NCI-H510A treated with DMSO at 0.1 percent for 48 hours (cell line): ENCODE results near the gene EVI2A.
A peak's percentile ranks its signal among the peaks of the same experiment; 100 is the strongest.
"Not testable (repeated sequence)": the region's sequence is repeated elsewhere in the genome, so short reads cannot be mapped to it uniquely, and the experiment has no call there.

Experiments used
- DNase-seq: peaks from one replicate; lab custom pipeline; 2025; lab: John Stamatoyannopoulos, UW

Gene EVI2A

GRCh38 chr17:31321481-31321880 lies at the start of gene EVI2A:
EVI2A (minus strand) TSS chr17:31321622; CDS start chr17:31319013, 2,609 bp downstream.
- no peak for DNase-seq

GRCh38 chr17:31369266-31369665 lies 47.8 kb upstream of the EVI2A start:
- no peak for DNase-seq

- no peak for DNase-seq
Measured at GRCh38 chr17:31366088-31366487, 44.7 kb upstream of the EVI2A start.

- no peak for DNase-seq
Measured at GRCh38 chr17:31364012-31364411, 42.6 kb upstream of the EVI2A start.

- DNase-seq = peak; percentile 81
Measured at GRCh38 chr17:31357839-31358394, 36.5 kb upstream of the EVI2A start.

GRCh38 chr17:31357091-31357490 lies 35.7 kb upstream of the EVI2A start:
- DNase-seq = no peak

GRCh38 chr17:31355935-31356334 lies 34.5 kb upstream of the EVI2A start:
- no peak for DNase-seq

- DNase-seq = no peak
Measured at GRCh38 chr17:31349454-31349853, 28.0 kb upstream of the EVI2A start.

GRCh38 chr17:31345191-31345747 lies 23.8 kb upstream of the EVI2A start:
- DNase-seq = not testable (repeated sequence)

- DNase-seq = no peak
Measured at GRCh38 chr17:31339906-31340661, 18.7 kb upstream of the EVI2A start.

GRCh38 chr17:31329221-31329620 lies 7.8 kb upstream of the EVI2A start:
- no peak for DNase-seq

GRCh38 chr17:31328160-31328535 lies 6.7 kb upstream of the EVI2A start:
- DNase-seq = no peak

- DNase-seq = no peak
Measured at GRCh38 chr17:31327534-31328159, 6.2 kb upstream of the EVI2A start.

GRCh38 chr17:31323551-31323950 lies 2.1 kb upstream of the EVI2A start:
- DNase-seq = no peak

- DNase-seq = no peak
Measured at GRCh38 chr17:31321966-31322365, 544 bp upstream of the EVI2A start.

- DNase-seq = no peak
Measured at GRCh38 chr17:31320791-31321190, 631 bp downstream of the EVI2A start.

- DNase-seq = no peak
Measured at GRCh38 chr17:31320241-31320640, 1.2 kb downstream of the EVI2A start.

GRCh38 chr17:31318851-31319661 lies 2.4 kb downstream of the EVI2A start:
- no peak for DNase-seq

- no peak for DNase-seq
Measured at GRCh38 chr17:31318298-31318801, 3.1 kb downstream of the EVI2A start.

- no peak for DNase-seq
Measured at GRCh38 chr17:31314782-31315100, 6.7 kb downstream of the EVI2A start.

GRCh38 chr17:31313982-31314781 lies 7.2 kb downstream of the EVI2A start, which contains the start of gene EVI2B:
EVI2B (minus strand) TSS chr17:31314054; CDS start chr17:31305609, 8,445 bp downstream.
- no peak for DNase-seq
